HCT116 (cell line): ENCODE measurements around the gene TOX2. TPM values are rescaled to one million over a fixed set of nuclear protein-coding genes. Genes with fewer than 3 reads are reported as not detected.

Experiments
- ATAC-seq: fragments of 200-7000 bp; cut with Tn5 transposase; 2 replicates; pipeline ENCODE4 v1.9.1; 2020; ENCODE audit warnings: mild to moderate bottlenecking, moderate library complexity
- BruUV-seq: library from RNA; stranded (reverse); fragments of 400-500 nt; replicated peaks from 2 replicates; lab custom pipeline; 2021; lab: Mats Ljungman, UMichigan
- CTCF ChIA-PET: fragments of 300-600 bp; sonication (Branson Sonifier 250); formaldehyde crosslinking; loops from one replicate; lab custom pipeline; 2021; ENCODE audit warnings: antibody characterized with exemption; lab: Charles Lee
- POLR2A ChIA-PET: fragments of 300-600, 350-600 bp; sonication (Branson Sonifier 250); formaldehyde crosslinking; loops from one replicate; lab custom pipeline; 2021; ENCODE audit warnings: antibody characterized with exemption; lab: Charles Lee
- RAD21 ChIA-PET, 2 experiments: fragments of 300-600 bp; sonication (Branson Sonifier 250); formaldehyde crosslinking; loops; one replicate each; lab custom pipeline; 2023; ENCODE audit warnings: low total read pairs in 2 of 2; ENCODE audit not compliant: uncharacterized antibody in 2 of 2, unreplicated experiment in 2 of 2, low non-redundant PET in 1 of 2; lab: Charles Lee
- DNase-seq: peaks from one replicate; pipeline ENCODE4 v3.0.0-alpha.2; 2010; ENCODE audit warnings: low read depth, low spot score
- H2AFZ ChIP-seq: fragments of 200-600 bp; shearing (Covaris generic), sonication (generic); 2 replicates; pipeline ENCODE4 v1.6.1; 2017; ENCODE audit warnings: low read depth, mixed run types, mixed read lengths, antibody characterized with exemption, low read length; ENCODE audit not compliant: poor library complexity, severe bottlenecking
- H3K27ac ChIP-seq: 2 replicates; pipeline ENCODE4 v1.5.1; 2012; ENCODE audit warnings: low read depth, low read length
- H3K27me3 ChIP-seq: fragments of 200-600 bp; sonication (generic); 2 replicates; pipeline ENCODE4 v1.6.1; 2016; ENCODE audit warnings: mixed run types, low read length, mixed read lengths; ENCODE audit not compliant: insufficient read depth
- H3K36me3 ChIP-seq, 2 experiments: fragments of 200-500 bp in 1 of 2; fragments of 200-600 bp in 1 of 2; sonication (Bioruptor generic) in 1 of 2; sonication (generic) in 1 of 2; 2 replicates each; pipeline versions ENCODE4 v1.5.1 to v1.6.1; 2014 to 2016; ENCODE audit warnings: low read length in 2 of 2, inconsistent platforms in 1 of 2, mixed read lengths in 1 of 2, mixed run types in 1 of 2; ENCODE audit not compliant: insufficient read depth in 2 of 2, control insufficient read depth in 1 of 2
- H3K4me1 ChIP-seq, 2 experiments: fragments of 200-600 bp in 1 of 2; sonication (generic) in 1 of 2; 2 replicates each; pipeline versions ENCODE4 v1.5.1 to v1.6.1; 2012 to 2017; ENCODE audit warnings: low read length in 2 of 2, inconsistent platforms in 1 of 2, mild to moderate bottlenecking in 1 of 2, mixed read lengths in 1 of 2, mixed run types in 1 of 2, moderate library complexity in 1 of 2; ENCODE audit not compliant: insufficient read depth in 2 of 2, control insufficient read depth in 1 of 2
- H3K4me2 ChIP-seq: fragments of 200-600 bp; sonication (generic); 2 replicates; pipeline ENCODE4 v1.6.1; 2017; ENCODE audit warnings: mixed run types, low read length, mixed read lengths
- H3K4me3 ChIP-seq, 2 experiments: fragments of 200-600 bp in 1 of 2; sonication (generic) in 1 of 2; replicated peaks in 1 of 2; 2 replicates each; pipeline ENCODE4 v1.5.1; 2011 to 2016; ENCODE audit warnings: low read length in 2 of 2, control low read depth in 1 of 2, low read depth in 1 of 2, mild to moderate bottlenecking in 1 of 2, mixed read lengths in 1 of 2, mixed run types in 1 of 2
- H3K79me2 ChIP-seq: fragments of 200-600 bp; sonication (generic); 2 replicates; pipeline ENCODE4 v1.6.1; 2017; ENCODE audit warnings: mild to moderate bottlenecking, mixed run types, low read length, moderate library complexity, mixed read lengths; ENCODE audit not compliant: insufficient read depth
- H3K9ac ChIP-seq: fragments of 200-600 bp; sonication (generic); 2 replicates; pipeline ENCODE4 v1.6.1; 2016; ENCODE audit warnings: low read length, mixed read lengths
- H3K9me2 ChIP-seq: fragments of 200-600 bp; sonication (generic), shearing (Covaris generic); 2 replicates; pipeline ENCODE4 v1.6.1; 2017; ENCODE audit warnings: mixed run types, mild to moderate bottlenecking, moderate library complexity; ENCODE audit not compliant: insufficient read depth
- H3K9me3 ChIP-seq, 2 experiments: fragments of 200-500 bp in 1 of 2; fragments of 200-600 bp in 1 of 2; sonication (Bioruptor generic) in 1 of 2; sonication (generic) in 1 of 2; 2 replicates each; pipeline ENCODE4 v1.6.1; 2014 to 2017; ENCODE audit warnings: low read length in 2 of 2, mixed read lengths in 2 of 2, inconsistent platforms in 1 of 2, low read depth in 1 of 2, mild to moderate bottlenecking in 1 of 2, mixed run types in 1 of 2, moderate library complexity in 1 of 2; ENCODE audit not compliant: control insufficient read depth in 1 of 2, insufficient read depth in 1 of 2
- H4K20me1 ChIP-seq: fragments of 200-600 bp; sonication (generic), shearing (Covaris generic); 2 replicates; pipeline ENCODE4 v1.6.1; 2017; ENCODE audit warnings: mixed run types, mild to moderate bottlenecking, moderate library complexity; ENCODE audit not compliant: insufficient read depth
- ATF3 ChIP-seq: IDR thresholded peaks from 2 replicates; pipeline ENCODE4 v1.6.1; 2012
- CBX3 ChIP-seq: IDR thresholded peaks from 2 replicates; pipeline ENCODE4 v1.6.1; 2012; ENCODE audit warnings: low read depth
- CEBPB ChIP-seq: IDR thresholded peaks from 2 replicates; pipeline ENCODE4 v1.6.1; 2012; ENCODE audit warnings: low read depth
- EGR1 ChIP-seq: IDR thresholded peaks from 2 replicates; pipeline ENCODE4 v1.6.1; 2012; ENCODE audit warnings: low read depth
- EZH2 ChIP-seq: fragments of 200-600 bp; sonication (generic); IDR thresholded peaks from 2 replicates; pipeline ENCODE4 v1.6.1; 2017; ENCODE audit warnings: antibody characterized with exemption, mixed run types
- EZH2phosphoT487 ChIP-seq: fragments of 200-600 bp; IDR thresholded peaks from 2 replicates; pipeline ENCODE4 v1.6.1; 2018; ENCODE audit warnings: antibody characterized with exemption, borderline replicate concordance
- FOSL1 ChIP-seq: IDR thresholded peaks from 2 replicates; pipeline ENCODE4 v1.6.1; 2012; ENCODE audit warnings: low read depth
- JUND ChIP-seq: IDR thresholded peaks from 2 replicates; pipeline ENCODE4 v1.6.1; 2012
- MAX ChIP-seq: IDR thresholded peaks from 2 replicates; pipeline ENCODE4 v1.6.1; 2012
- RAD21 ChIP-seq: IDR thresholded peaks from 2 replicates; pipeline ENCODE4 v1.6.1; 2012; ENCODE audit warnings: low read depth, mild to moderate bottlenecking
- SP1 ChIP-seq: IDR thresholded peaks from 2 replicates; pipeline ENCODE4 v1.6.1; 2012; ENCODE audit warnings: low read depth
- SRF ChIP-seq: IDR thresholded peaks from 2 replicates; pipeline ENCODE4 v1.6.1; 2012; ENCODE audit warnings: low read depth
- YY1 ChIP-seq: IDR thresholded peaks from 2 replicates; pipeline ENCODE4 v1.6.1; 2011; ENCODE audit warnings: low read length, low read depth, moderate library complexity, mild to moderate bottlenecking; ENCODE audit not compliant: insufficient replicate concordance; ENCODE audit errors: extremely low read depth
- ZFX ChIP-seq: fragments of 450-650 bp; IDR thresholded peaks from 2 replicates; pipeline ENCODE4 v1.6.1; 2017
- ZNF274 ChIP-seq: fragments of 200-500 bp; sonication (Bioruptor generic); IDR thresholded peaks from 2 replicates; pipeline ENCODE4 v1.6.1; 2014; ENCODE audit warnings: mild to moderate bottlenecking, low read depth, low read length, inconsistent platforms
- intact Hi-C: fragments of 100-400 bp; cut with micrococcal nuclease; formaldehyde crosslinking; loops from 2 replicates; pipeline ENCODE4 v1.10.0; 2022
- total RNA-seq: library from RNA; stranded (reverse); gene quantifications from one replicate; pipeline ENCODE4 v1.2.1, GENCODE V29; 2021; ENCODE audit not compliant: unreplicated experiment
- TF ChIP-seq, protein P1 (sequence below): IDR thresholded peaks from 2 replicates; pipeline ENCODE4 v1.6.1; 2011; ENCODE audit warnings: mild to moderate bottlenecking, low read length, moderate library complexity; ENCODE audit not compliant: insufficient replicate concordance; ENCODE audit errors: extremely low read depth

TOX2 gene
- total RNA-seq, 1 experiment from 2014 or later, result 39.6 TPM

GRCh38 chr20:44070139-44070900 is 155.7 kb downstream of the TOX2 start (continued):
- TF ChIP-seq EGR1 (no peak), ZNF274 (no peak), FOSL1 (no peak), EZH2 (no peak), EZH2phosphoT487 (no peak), YY1 (no peak)

DNA sequence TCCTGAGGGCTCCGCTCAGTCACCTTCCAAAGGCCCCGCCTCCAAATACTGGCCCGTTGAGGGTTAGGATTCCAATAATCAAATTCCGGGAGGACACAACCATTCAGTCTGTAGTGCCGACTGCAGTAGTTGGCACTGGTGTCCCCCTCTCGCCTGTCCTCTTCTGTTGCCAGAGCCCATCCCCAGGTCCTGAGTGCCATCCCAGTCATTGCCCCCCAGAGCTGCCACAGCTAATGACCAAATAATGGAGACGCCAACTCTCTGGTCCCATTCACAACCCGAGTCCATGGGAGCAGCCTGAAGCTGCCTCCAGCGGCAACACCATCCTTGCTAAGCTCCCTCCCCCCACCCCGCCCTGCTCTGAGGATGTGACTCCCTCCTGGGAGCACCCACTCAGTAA is 156.4 kb downstream of the TOX2 start:
- intact Hi-C loops, result no loop called here
- ChIA-PET CTCF (no interaction called here), POLR2A (interaction anchor here (0.6 kb wide), 1 partner anchor 10 kb away, joined by 5 read pairs; no protein-coding TSS in a partner anchor)

More for the DNA sequence above, 156.4 kb downstream of the TOX2 start:
- H3K4me2 ChIP-seq, result no peak overlapping the region
- H3K79me2 ChIP-seq, result no peaks in the 10 kb centered on the region
- no peak overlapping the region for H3K27ac ChIP-seq
- RAD21 ChIA-PET, result no interaction called here
- H3K27me3 ChIP-seq, result no peaks in the 10 kb centered on the region
- TF ChIP-seq ATF3 (no peak), CEBPB (no peak), ZNF274 (no peak), ZFX (no peak), EZH2 (no peak), MAX (no peak), SP1 (no peak), CBX3 (no peak), YY1 (no peak), RAD21 (no peak), SRF (no peak), JUND (no peak)
- TF ChIP-seq, protein P1, sequence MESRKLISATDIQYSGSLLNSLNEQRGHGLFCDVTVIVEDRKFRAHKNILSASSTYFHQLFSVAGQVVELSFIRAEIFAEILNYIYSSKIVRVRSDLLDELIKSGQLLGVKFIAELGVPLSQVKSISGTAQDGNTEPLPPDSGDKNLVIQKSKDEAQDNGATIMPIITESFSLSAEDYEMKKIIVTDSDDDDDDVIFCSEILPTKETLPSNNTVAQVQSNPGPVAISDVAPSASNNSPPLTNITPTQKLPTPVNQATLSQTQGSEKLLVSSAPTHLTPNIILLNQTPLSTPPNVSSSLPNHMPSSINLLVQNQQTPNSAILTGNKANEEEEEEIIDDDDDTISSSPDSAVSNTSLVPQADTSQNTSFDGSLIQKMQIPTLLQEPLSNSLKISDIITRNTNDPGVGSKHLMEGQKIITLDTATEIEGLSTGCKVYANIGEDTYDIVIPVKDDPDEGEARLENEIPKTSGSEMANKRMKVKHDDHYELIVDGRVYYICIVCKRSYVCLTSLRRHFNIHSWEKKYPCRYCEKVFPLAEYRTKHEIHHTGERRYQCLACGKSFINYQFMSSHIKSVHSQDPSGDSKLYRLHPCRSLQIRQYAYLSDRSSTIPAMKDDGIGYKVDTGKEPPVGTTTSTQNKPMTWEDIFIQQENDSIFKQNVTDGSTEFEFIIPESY, result no peak
- no peak overlapping the region for H3K9ac ChIP-seq
- no peaks in the 10 kb centered on the region for H3K9me2 ChIP-seq
- no peaks in the 10 kb centered on the region for H4K20me1 ChIP-seq
- no peak for DNase-seq
- no peak for ATAC-seq
- BruUV-seq, result no TSS peak
- no peak overlapping the region for H3K4me3 ChIP-seq
- no peaks in the 10 kb centered on the region for H3K36me3 ChIP-seq
- H3K4me1 ChIP-seq, result peaks cover 0 to 15% of the 10 kb centered on the region in 2 experiments; a peak in 2 of 4 replicates
- H2AFZ ChIP-seq, result no peak overlapping the region
- no peaks in the 10 kb centered on the region for H3K9me3 ChIP-seq
